AG04450 (cell line): ENCODE measurements around the gene CELA3B. TPM values are rescaled to one million over a fixed set of nuclear protein-coding genes. Genes with fewer than 3 reads are reported as not detected.
"Not testable (repeated sequence)": the region's sequence is repeated elsewhere in the genome, so short reads cannot be mapped to it uniquely, and the experiment has no call there.

Source experiments
- CTCF ChIA-PET: fragments of 300-600, 350-600 bp; formaldehyde crosslinking; extraction: SDS; loops from one replicate; lab custom pipeline; 2022; ENCODE audit warnings: antibody characterized with exemption, inconsistent platforms; lab: Charles Lee
- POLR2A ChIA-PET: fragments of 350-600 bp; formaldehyde crosslinking; extraction: SDS; loops from one replicate; lab custom pipeline; 2021; ENCODE audit warnings: antibody characterized with exemption, inconsistent platforms; lab: Yijun Ruan, JAX
- DNase-seq: peaks from one replicate; pipeline ENCODE4 v3.0.0-alpha.2; 2011; ENCODE audit warnings: low read depth, low spot score
- H3K27ac ChIP-seq: one replicate; pipeline ENCODE4 v1.5.1; 2012; ENCODE audit warnings: low read depth, low read length, control low read depth
- H3K27me3 ChIP-seq: one replicate; pipeline ENCODE4 v1.6.0; 2012; ENCODE audit warnings: low read length; ENCODE audit not compliant: control insufficient read depth, insufficient read depth
- H3K4me3 ChIP-seq: 2 replicates; pipeline ENCODE4 v1.5.1; 2011; ENCODE audit warnings: mild to moderate bottlenecking, low read depth, low read length, control low read depth
- H3K9me3 ChIP-seq: 2 replicates; pipeline ENCODE4 v1.5.1; 2012; ENCODE audit warnings: low read length; ENCODE audit not compliant: control insufficient read depth, insufficient read depth
- polyA plus RNA-seq: library from polyadenylated mRNA; depleted of rRNA; stranded (reverse); fragments of >200 nt; gene quantifications from 2 replicates; pipeline ENCODE4 v1.2.3, GENCODE V29; 2011
- TF ChIP-seq, protein P1 (sequence below): IDR thresholded peaks from 2 replicates; pipeline ENCODE4 v1.5.1; 2011; ENCODE audit warnings: low read depth, low read length, control low read depth, inconsistent platforms

CELA3B gene
- polyA plus RNA-seq, 1 experiment = not detected

- Histone ChIP-seq H3K9me3 (no peaks in the 10 kb centered on the region), H3K4me3 (no peak overlapping the region), H3K27ac (no peak overlapping the region), H3K27me3 (no peaks in the 10 kb centered on the region)
- TF ChIP-seq, protein P1, sequence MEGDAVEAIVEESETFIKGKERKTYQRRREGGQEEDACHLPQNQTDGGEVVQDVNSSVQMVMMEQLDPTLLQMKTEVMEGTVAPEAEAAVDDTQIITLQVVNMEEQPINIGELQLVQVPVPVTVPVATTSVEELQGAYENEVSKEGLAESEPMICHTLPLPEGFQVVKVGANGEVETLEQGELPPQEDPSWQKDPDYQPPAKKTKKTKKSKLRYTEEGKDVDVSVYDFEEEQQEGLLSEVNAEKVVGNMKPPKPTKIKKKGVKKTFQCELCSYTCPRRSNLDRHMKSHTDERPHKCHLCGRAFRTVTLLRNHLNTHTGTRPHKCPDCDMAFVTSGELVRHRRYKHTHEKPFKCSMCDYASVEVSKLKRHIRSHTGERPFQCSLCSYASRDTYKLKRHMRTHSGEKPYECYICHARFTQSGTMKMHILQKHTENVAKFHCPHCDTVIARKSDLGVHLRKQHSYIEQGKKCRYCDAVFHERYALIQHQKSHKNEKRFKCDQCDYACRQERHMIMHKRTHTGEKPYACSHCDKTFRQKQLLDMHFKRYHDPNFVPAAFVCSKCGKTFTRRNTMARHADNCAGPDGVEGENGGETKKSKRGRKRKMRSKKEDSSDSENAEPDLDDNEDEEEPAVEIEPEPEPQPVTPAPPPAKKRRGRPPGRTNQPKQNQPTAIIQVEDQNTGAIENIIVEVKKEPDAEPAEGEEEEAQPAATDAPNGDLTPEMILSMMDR = no peak
- POLR2A ChIA-PET = interaction anchor here (1.1 kb wide), 1 partner anchor 11 kb away, joined by 5 read pairs; no protein-coding TSS in a partner anchor
- CTCF ChIA-PET = interaction anchor here (0.8 to 0.9 kb wide), 2 partner anchors 21 to 239 kb away, joined by 4 to 7 read pairs; no protein-coding TSS in a partner anchor
- no peak for DNase-seq
Observed at GRCh38 chr1:21942464-21942863, 34.4 kb upstream of the CELA3B start.

GRCh38 chr1:21942959-21943640 lies 33.7 kb upstream of the CELA3B start:
- not testable (repeated sequence) for DNase-seq, H3K4me3 ChIP-seq, H3K27me3 ChIP-seq, H3K9me3 ChIP-seq
- CTCF ChIA-PET = interaction anchor here (0.8 to 0.9 kb wide), 2 partner anchors 21 to 240 kb away, joined by 4 to 7 read pairs; no protein-coding TSS in a partner anchor
- POLR2A ChIA-PET = interaction anchor here (0.8 to 1.1 kb wide), 2 partner anchors 12 to 23 kb away, joined by 4 to 5 read pairs; no protein-coding TSS in a partner anchor
- H3K27ac ChIP-seq = peak overlapping the region; percentile 3

DNA sequence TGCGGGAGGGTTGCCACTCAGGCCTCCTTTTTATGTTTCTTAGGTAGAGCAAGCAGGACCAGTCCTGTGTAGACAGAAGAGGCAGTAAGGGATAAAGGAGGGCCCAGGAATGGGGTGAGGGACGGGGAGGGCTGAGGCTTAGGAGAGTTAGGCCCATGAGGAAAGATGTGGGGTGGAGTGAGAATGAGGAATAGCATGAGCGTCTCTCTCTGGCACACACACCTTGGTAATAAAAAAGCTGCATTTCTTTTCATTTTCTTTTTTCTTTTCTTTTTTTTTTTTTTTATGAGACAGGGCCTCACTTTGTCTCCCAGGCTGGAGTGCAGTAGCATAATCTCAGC lies 32.1 kb upstream of the CELA3B start:
- DNase-seq = no peak
- TF ChIP-seq, protein P1 = no peak
- Histone ChIP-seq H3K4me3 (no peak overlapping the region), H3K27ac (no peak overlapping the region), H3K9me3 (no peaks in the 10 kb centered on the region), H3K27me3 (no peaks in the 10 kb centered on the region)
- ChIA-PET CTCF (no interaction called here), POLR2A (no interaction called here)

DNA sequence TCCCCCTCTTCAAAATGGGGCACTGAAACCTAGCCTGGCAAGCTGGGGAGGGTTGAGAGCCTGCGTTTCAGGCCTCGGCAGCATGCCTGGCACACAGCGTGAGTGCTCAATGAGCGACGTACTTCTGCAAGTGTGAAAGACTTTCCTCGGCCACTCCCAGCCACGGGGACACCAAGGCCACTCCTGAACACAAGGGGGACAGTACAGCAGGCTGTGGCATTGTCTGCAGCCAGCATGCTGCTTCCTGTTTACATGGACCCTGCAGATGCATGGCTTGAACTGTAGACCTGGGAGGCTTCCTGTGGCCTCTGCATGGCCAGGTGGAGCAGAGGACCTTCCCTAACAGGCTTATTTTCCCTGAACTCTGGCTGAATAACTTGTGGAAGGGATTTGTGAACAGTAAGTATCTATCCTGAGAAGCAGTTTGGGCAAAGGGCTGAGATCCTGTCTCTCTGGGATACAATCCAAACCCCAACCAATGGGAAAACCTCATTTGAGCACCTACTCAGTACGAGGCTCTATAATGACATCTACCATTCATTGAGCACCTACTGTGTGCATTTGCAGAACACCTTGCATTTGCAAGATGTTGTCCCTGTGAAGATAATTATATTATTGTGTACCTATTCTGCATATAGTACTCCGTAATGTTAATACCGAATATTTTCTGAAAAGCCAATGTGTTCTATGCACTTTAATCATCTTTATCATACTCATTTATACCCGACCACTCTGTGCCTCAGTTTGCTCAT lies 29.8 kb upstream of the CELA3B start:
- H3K4me3 ChIP-seq = no peak overlapping the region
- CTCF ChIA-PET = no interaction called here
- H3K9me3 ChIP-seq = no peaks in the 10 kb centered on the region
- TF ChIP-seq, protein P1 = no peak
- H3K27ac ChIP-seq = no peak overlapping the region
- POLR2A ChIA-PET = no interaction called here
- no peak for DNase-seq
- H3K27me3 ChIP-seq = peaks cover 3% of the 10 kb centered on the region

DNA sequence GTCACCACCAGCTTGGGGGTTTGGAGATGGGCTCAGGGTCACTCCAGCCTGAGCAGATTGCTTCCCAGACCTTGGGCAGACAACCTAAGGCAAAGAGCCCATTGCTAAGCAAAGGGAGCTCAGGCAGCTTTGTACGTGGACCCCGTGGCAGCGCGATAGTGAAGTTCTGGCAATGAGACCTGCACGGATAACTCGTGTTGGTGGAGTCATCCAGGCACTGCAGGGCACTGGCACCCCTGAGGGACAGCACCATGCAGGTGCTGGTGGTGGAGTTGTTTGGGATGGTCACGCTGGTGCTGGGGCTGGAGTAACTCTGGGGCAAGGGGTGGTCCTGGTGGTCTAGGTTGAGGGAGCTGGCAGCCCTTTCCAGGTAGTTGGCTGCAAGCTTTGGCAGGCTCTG lies 26.1 kb upstream of the CELA3B start:
- ChIA-PET POLR2A (no interaction called here), CTCF (no interaction called here)
- DNase-seq = no peak

More for the DNA sequence above, 26.1 kb upstream of the CELA3B start:
- Histone ChIP-seq H3K4me3 (no peak overlapping the region), H3K27me3 (peaks cover 5% of the 10 kb centered on the region), H3K27ac (no peak overlapping the region), H3K9me3 (no peaks in the 10 kb centered on the region)
- TF ChIP-seq, protein P1 = no peak
